SK-N-SH treated with all-trans-retinoic acid at 6 μM for 48 hours (cell line): Measurements from ENCODE around the gene NRIP1.

ENCODE experiments used
- ATAC-seq: fragments of 200-7000 bp; cut with Tn5 transposase; 3 replicates; pipeline ENCODE4 v1.9.1; 2020; ENCODE audit warnings: mild to moderate bottlenecking, moderate library complexity
- ARNTL ChIP-seq: fragments of 450-650 bp; formaldehyde crosslinking; IDR thresholded peaks from 2 replicates; pipeline ENCODE4 v1.5.0; 2020; ENCODE audit warnings: low read depth, mild to moderate bottlenecking, moderate library complexity, borderline replicate concordance
- BACH2 ChIP-seq: fragments of 250-450 bp; sonication (Bioruptor Pico); IDR thresholded peaks from 2 replicates; pipeline ENCODE4 v1.9.0; 2021; ENCODE audit warnings: mild to moderate bottlenecking, borderline replicate concordance
- CSDC2 ChIP-seq: fragments of 250-450 bp; sonication (Bioruptor Pico); IDR thresholded peaks from 2 replicates; pipeline ENCODE4 v1.5.0; 2020; ENCODE audit warnings: mild to moderate bottlenecking, moderate library complexity
- CSRNP3 ChIP-seq: fragments of 250-450 bp; sonication (Bioruptor Pico); IDR thresholded peaks from 2 replicates; pipeline ENCODE4 v1.5.1; 2021; ENCODE audit warnings: mild to moderate bottlenecking, moderate library complexity
- ESRRG ChIP-seq: fragments of 250-450 bp; sonication (Bioruptor Pico); IDR thresholded peaks from 2 replicates; pipeline ENCODE4 v1.6.1; 2021; ENCODE audit warnings: mild to moderate bottlenecking
- GLIS3 ChIP-seq: fragments of 250-450 bp; sonication (Bioruptor Pico); IDR thresholded peaks from 2 replicates; pipeline ENCODE4 v1.5.0; 2020; ENCODE audit warnings: mild to moderate bottlenecking, moderate library complexity
- ISL1 ChIP-seq: fragments of 250-450 bp; sonication (Bioruptor Pico); IDR thresholded peaks from 2 replicates; pipeline ENCODE4 v2.1.2; 2022; ENCODE audit warnings: mild to moderate bottlenecking, moderate library complexity
- OSR1 ChIP-seq: fragments of 250-450 bp; sonication (Bioruptor Pico); IDR thresholded peaks from 2 replicates; pipeline ENCODE4 v1.8.0; 2022; ENCODE audit warnings: moderate library complexity, mild to moderate bottlenecking, inconsistent platforms
- PATZ1 ChIP-seq: fragments of 250-450 bp; sonication (Bioruptor Pico); IDR thresholded peaks from 2 replicates; pipeline ENCODE4 v1.8.0; 2020; ENCODE audit warnings: mild to moderate bottlenecking, moderate library complexity, borderline replicate concordance
- POU6F1 ChIP-seq: fragments of 250-450 bp; sonication (Bioruptor Pico); IDR thresholded peaks from 2 replicates; pipeline ENCODE4 v1.8.0; 2021; ENCODE audit warnings: low read depth, mild to moderate bottlenecking, moderate library complexity, borderline replicate concordance
- PPARA ChIP-seq: fragments of 250-450 bp; sonication (Bioruptor Pico); IDR thresholded peaks from 2 replicates; pipeline ENCODE4 v1.5.0; 2020; ENCODE audit warnings: mild to moderate bottlenecking, borderline replicate concordance
- RARB ChIP-seq: fragments of 250-450 bp; sonication (Bioruptor Pico); IDR thresholded peaks from 2 replicates; pipeline ENCODE4 v1.8.0; 2021; ENCODE audit warnings: mild to moderate bottlenecking, moderate library complexity
- TCF4 ChIP-seq: fragments of 250-450 bp; sonication (Bioruptor Pico); IDR thresholded peaks from 2 replicates; pipeline ENCODE4 v1.8.0; 2021; ENCODE audit warnings: mild to moderate bottlenecking, moderate library complexity, borderline replicate concordance
- TSHZ2 ChIP-seq: fragments of 250-450 bp; sonication (Bioruptor Pico); IDR thresholded peaks from 2 replicates; pipeline ENCODE4 v1.5.0; 2020; ENCODE audit warnings: mild to moderate bottlenecking, moderate library complexity
- ZC3H10 ChIP-seq: fragments of 250-450 bp; sonication (Bioruptor Pico); IDR thresholded peaks from 2 replicates; pipeline ENCODE4 v1.5.1; 2021; ENCODE audit warnings: mild to moderate bottlenecking, moderate library complexity
- ZFP30 ChIP-seq: fragments of 450-650 bp; formaldehyde crosslinking; IDR thresholded peaks from 2 replicates; pipeline ENCODE4 v1.5.0; 2022; ENCODE audit warnings: mild to moderate bottlenecking, moderate library complexity
- ZNF565 ChIP-seq: fragments of 450-650 bp; formaldehyde crosslinking; conservative IDR thresholded peaks from 2 replicates; pipeline ENCODE4 v1.5.0; 2020; ENCODE audit warnings: low read depth, mild to moderate bottlenecking, moderate library complexity
- ZNF70 ChIP-seq: fragments of 450-650 bp; formaldehyde crosslinking; IDR thresholded peaks from 2 replicates; pipeline ENCODE4 v1.5.0; 2020; ENCODE audit warnings: mild to moderate bottlenecking, moderate library complexity
- ZNF8 ChIP-seq: fragments of 450-650 bp; formaldehyde crosslinking; IDR thresholded peaks from 2 replicates; pipeline ENCODE4 v1.5.0; 2020; ENCODE audit warnings: mild to moderate bottlenecking, moderate library complexity

NRIP1 gene

GRCh38 chr21:14923468-14923867, 141.3 kb downstream of the NRIP1 start:
- TF ChIP-seq TCF4 (no peak), GLIS3 (CRISPR knock-in tag) (no peak), RARB (CRISPR knock-in tag) (no peak), ZNF8 (CRISPR knock-in tag) (no peak), TSHZ2 (CRISPR knock-in tag) (no peak), ZC3H10 (CRISPR knock-in tag) (no peak), BACH2 (CRISPR knock-in tag) (no peak), PPARA (CRISPR knock-in tag) (no peak), ESRRG (no peak), ZFP30 (CRISPR knock-in tag) (no peak), PATZ1 (CRISPR knock-in tag) (no peak)
- TF ChIP-seq, all 23 proteins: peak for 0
- no peak for ATAC-seq

- no peak for ATAC-seq
- TF ChIP-seq PATZ1 (CRISPR knock-in tag), result no peak
- no peak for TF ChIP-seq PPARA (CRISPR knock-in tag)
- no peak for TF ChIP-seq CSDC2 (CRISPR knock-in tag)
- no peak for TF ChIP-seq RARB (CRISPR knock-in tag)
- TF ChIP-seq ARNTL, result no peak
- no peak for TF ChIP-seq TSHZ2 (CRISPR knock-in tag)
- no peak for TF ChIP-seq ZNF70
- no peak for TF ChIP-seq ZFP30 (CRISPR knock-in tag)
- TF ChIP-seq OSR1, result no peak
- no peak for TF ChIP-seq ZNF565 (CRISPR knock-in tag)
- no peak for TF ChIP-seq ISL1 (CRISPR knock-in tag)
- no peak for TF ChIP-seq BACH2 (CRISPR knock-in tag)
- no peak for TF ChIP-seq POU6F1
- no peak for TF ChIP-seq CSRNP3 (CRISPR knock-in tag)
These were observed 141.8 kb downstream of the NRIP1 start for GRCh38 chr21:14922980-14923379.
